ENCODE data around the gene PHF14. TPM values are rescaled to one million over a fixed set of nuclear protein-coding genes. Genes with fewer than 3 reads are reported as not detected.

The PHF14 gene
- total and polyA plus RNA-seq, 8 donors: 10.8 to 23.5 (median 15.3) TPM

- intact Hi-C loops (cut with DNase I): no loop called here
- no peak overlapping the region for H3K4me3 ChIP-seq
- DNase-seq (no peak), FAIRE-seq (no peak), ATAC-seq (no peak)
- no peak for TF ChIP-seq CTCF (IDR thresholded peaks at IDR 0.05)
- 90 to 94% methylated on average over 2 of the region's 2 CpGs for WGBS, 2 donors
- H3K9me3 ChIP-seq: no peaks in the 10 kb centered on the region
- H3K27me3 ChIP-seq: no peaks in the 10 kb centered on the region
- no peaks in the 10 kb centered on the region for H3K4me1 ChIP-seq
- no peak overlapping the region for H3K27ac ChIP-seq
- H3K36me3 ChIP-seq: no peaks in the 10 kb centered on the region
Measured at GRCh38 chr7:11216276-11216675, 242.6 kb downstream of the PHF14 start.

- 70 to 77% methylated on average over 6 of the region's 6 CpGs for WGBS, 2 donors
- Histone ChIP-seq H3K9me3 (no peaks in the 10 kb centered on the region), H3K4me3 (no peak overlapping the region), H3K4me1 (no peaks in the 10 kb centered on the region), H3K27me3 (no peaks in the 10 kb centered on the region), H3K36me3 (no peaks in the 10 kb centered on the region), H3K27ac (no peak overlapping the region)
- DNase-seq (no peak), FAIRE-seq (no peak), ATAC-seq (no peak)
- no peak for TF ChIP-seq CTCF (IDR thresholded peaks at IDR 0.05)
- intact Hi-C loops (cut with DNase I): no loop called here
Measured at GRCh38 chr7:11217848-11218565, 244.3 kb downstream of the PHF14 start.

Measured in pancreas (tissue), 10 donors.